Bronchial epithelial cell (primary cell): ENCODE results near the gene BDP1. TPM values are rescaled to one million over a fixed set of nuclear protein-coding genes. Genes with fewer than 3 reads are reported as not detected.

ENCODE experiments used
- DNase-seq: peaks from one replicate; pipeline ENCODE4 v3.0.0-alpha.2; 2010; ENCODE audit warnings: low read depth
- FAIRE-seq: peaks from 2 replicates; lab custom pipeline; 2011; peaks lifted over from hg19 to GRCh38; lab: Jason Lieb, UNC
- H3K27me3 ChIP-seq: 2 replicates; pipeline ENCODE4 v1.5.1; 2011; ENCODE audit warnings: low read length; ENCODE audit not compliant: control insufficient read depth, insufficient read depth
- H3K36me3 ChIP-seq: 2 replicates; pipeline ENCODE4 v1.5.1; 2011; ENCODE audit warnings: low read length; ENCODE audit not compliant: control insufficient read depth, insufficient read depth
- H3K4me3 ChIP-seq: 2 replicates; pipeline ENCODE4 v1.5.1; 2011; ENCODE audit warnings: mild to moderate bottlenecking, low read depth, low read length, control low read depth
- CTCF ChIP-seq: IDR thresholded peaks from 2 replicates; pipeline ENCODE4 v1.5.1; 2011; ENCODE audit warnings: mild to moderate bottlenecking, moderate library complexity, low read length, control low read depth, inconsistent platforms; ENCODE audit not compliant: insufficient read depth, severe bottlenecking
- total RNA-seq: library from RNA; depleted of rRNA; stranded (reverse); fragments of >200 nt; gene quantifications from 2 replicates; pipeline ENCODE4 v1.2.1, GENCODE V29; 2014

Gene BDP1
- total RNA-seq, 1 donor from 2014 or later = 17.1 TPM

GRCh38 chr5:71589903-71590302 lies 134.5 kb downstream of the BDP1 start:
- FAIRE-seq = no peak
- no peak overlapping the region for H3K4me3 ChIP-seq
- H3K36me3 ChIP-seq = no peaks in the 10 kb centered on the region
- TF ChIP-seq CTCF = no peak
- H3K27me3 ChIP-seq = no peaks in the 10 kb centered on the region
- DNase-seq = no peak

GRCh38 chr5:71591100-71591499 lies 135.6 kb downstream of the BDP1 start:
- Histone ChIP-seq H3K4me3 (no peak overlapping the region), H3K27me3 (no peaks in the 10 kb centered on the region), H3K36me3 (peaks cover under 1% of the 10 kb centered on the region)
- TF ChIP-seq CTCF = no peak
- DNase-seq (no peak), FAIRE-seq (no peak)

- DNase-seq = no peak
- no peak for FAIRE-seq
- TF ChIP-seq CTCF = no peak
- H3K36me3 ChIP-seq = peaks cover 4% of the 10 kb centered on the region
- no peak overlapping the region for H3K4me3 ChIP-seq
- no peaks in the 10 kb centered on the region for H3K27me3 ChIP-seq
These were observed 140.7 kb downstream of the BDP1 start for GRCh38 chr5:71596169-71596568.

GRCh38 chr5:71597001-71597400 lies 141.6 kb downstream of the BDP1 start:
- TF ChIP-seq CTCF = no peak
- no peak for DNase-seq
- Histone ChIP-seq H3K36me3 (peaks cover 4% of the 10 kb centered on the region), H3K27me3 (no peaks in the 10 kb centered on the region), H3K4me3 (no peak overlapping the region)
- no peak for FAIRE-seq

GRCh38 chr5:71600783-71601182 lies 145.3 kb downstream of the BDP1 start:
- no peak for TF ChIP-seq CTCF
- FAIRE-seq (no peak), DNase-seq (no peak)
- Histone ChIP-seq H3K4me3 (no peak overlapping the region), H3K36me3 (peaks cover 5% of the 10 kb centered on the region), H3K27me3 (no peaks in the 10 kb centered on the region)
